ENCODE results near the gene CMIP.
A peak's percentile ranks its signal among the peaks of the same experiment; 100 is the strongest.

The CMIP gene

GRCh38 chr16:81607805-81608522, 163.4 kb downstream of the CMIP start:
- peak overlapping the region in 1 of 3 experiments; percentile 41 for H3K27ac Mint-ChIP-seq
- no peaks in the 10 kb centered on the region for H3K9me3 Mint-ChIP-seq
- no peak for TF ChIP-seq CTCF (IDR thresholded peaks at IDR 0.05; ENCODE audit: unreplicated experiment in 3 of 3)
- peaks cover 17% of the 10 kb centered on the region for H3K36me3 Mint-ChIP-seq (ENCODE audit: low read depth)
- peaks cover 67% of the 10 kb centered on the region for H3K4me1 Mint-ChIP-seq
- no peak overlapping the region for H3K4me3 Mint-ChIP-seq
- no peaks in the 10 kb centered on the region for H3K27me3 Mint-ChIP-seq (ENCODE audit: low read depth)

GRCh38 chr16:81608523-81609209, 164.1 kb downstream of the CMIP start:
- Mint-ChIP-seq H3K4me1 (peaks cover 67% of the 10 kb centered on the region), H3K27me3 (ENCODE audit: low read depth) (no peaks in the 10 kb centered on the region), H3K27ac (peak overlapping the region in 2 of 3 experiments; percentile 41 to 57), H3K4me3 (no peak overlapping the region), H3K36me3 (ENCODE audit: low read depth) (peaks cover 17% of the 10 kb centered on the region), H3K9me3 (no peaks in the 10 kb centered on the region)
- no peak for TF ChIP-seq CTCF (IDR thresholded peaks at IDR 0.05; ENCODE audit: unreplicated experiment in 3 of 3)

- no peaks in the 10 kb centered on the region for H3K9me3 Mint-ChIP-seq
- H3K4me3 Mint-ChIP-seq: no peak overlapping the region
- H3K36me3 Mint-ChIP-seq (ENCODE audit: low read depth): peaks cover 17% of the 10 kb centered on the region
- peaks cover 67% of the 10 kb centered on the region for H3K4me1 Mint-ChIP-seq
- no peaks in the 10 kb centered on the region for H3K27me3 Mint-ChIP-seq (ENCODE audit: low read depth)
- peak overlapping the region in 2 of 3 experiments; percentile 41 to 57 for H3K27ac Mint-ChIP-seq
- no peak for TF ChIP-seq CTCF (IDR thresholded peaks at IDR 0.05; ENCODE audit: unreplicated experiment in 3 of 3)
Observed at GRCh38 chr16:81609323-81609892, 164.8 kb downstream of the CMIP start.

- Mint-ChIP-seq H3K4me1 (peaks cover 62% of the 10 kb centered on the region), H3K4me3 (no peak overlapping the region), H3K27ac (no peak overlapping the region), H3K36me3 (ENCODE audit: low read depth) (peaks cover 17% of the 10 kb centered on the region), H3K9me3 (no peaks in the 10 kb centered on the region), H3K27me3 (ENCODE audit: low read depth) (no peaks in the 10 kb centered on the region)
- no peak for TF ChIP-seq CTCF (IDR thresholded peaks at IDR 0.05; ENCODE audit: unreplicated experiment in 3 of 3)
Observed at GRCh38 chr16:81610144-81610842, 165.7 kb downstream of the CMIP start.

GRCh38 chr16:81610936-81611335, 166.3 kb downstream of the CMIP start:
- Mint-ChIP-seq H3K4me1 (peaks cover 58% of the 10 kb centered on the region), H3K27me3 (ENCODE audit: low read depth) (no peaks in the 10 kb centered on the region), H3K9me3 (no peaks in the 10 kb centered on the region), H3K4me3 (no peak overlapping the region), H3K27ac (peak overlapping the region in 1 of 3 experiments; percentile 27), H3K36me3 (ENCODE audit: low read depth) (peaks cover 17% of the 10 kb centered on the region)
- no peak for TF ChIP-seq CTCF (IDR thresholded peaks at IDR 0.05; ENCODE audit: unreplicated experiment in 3 of 3)
